HPDE6-E6E7 (cell line): ENCODE measurements around the gene DTD2.
"Not testable (repeated sequence)": the region's sequence is repeated elsewhere in the genome, so short reads cannot be mapped to it uniquely, and the experiment has no call there.

Source experiments
- DNase-seq: peaks from one replicate; pipeline ENCODE4 v3.0.0; 2011; ENCODE audit warnings: missing footprints; ENCODE audit errors: extremely low spot score

The DTD2 gene

DNA sequence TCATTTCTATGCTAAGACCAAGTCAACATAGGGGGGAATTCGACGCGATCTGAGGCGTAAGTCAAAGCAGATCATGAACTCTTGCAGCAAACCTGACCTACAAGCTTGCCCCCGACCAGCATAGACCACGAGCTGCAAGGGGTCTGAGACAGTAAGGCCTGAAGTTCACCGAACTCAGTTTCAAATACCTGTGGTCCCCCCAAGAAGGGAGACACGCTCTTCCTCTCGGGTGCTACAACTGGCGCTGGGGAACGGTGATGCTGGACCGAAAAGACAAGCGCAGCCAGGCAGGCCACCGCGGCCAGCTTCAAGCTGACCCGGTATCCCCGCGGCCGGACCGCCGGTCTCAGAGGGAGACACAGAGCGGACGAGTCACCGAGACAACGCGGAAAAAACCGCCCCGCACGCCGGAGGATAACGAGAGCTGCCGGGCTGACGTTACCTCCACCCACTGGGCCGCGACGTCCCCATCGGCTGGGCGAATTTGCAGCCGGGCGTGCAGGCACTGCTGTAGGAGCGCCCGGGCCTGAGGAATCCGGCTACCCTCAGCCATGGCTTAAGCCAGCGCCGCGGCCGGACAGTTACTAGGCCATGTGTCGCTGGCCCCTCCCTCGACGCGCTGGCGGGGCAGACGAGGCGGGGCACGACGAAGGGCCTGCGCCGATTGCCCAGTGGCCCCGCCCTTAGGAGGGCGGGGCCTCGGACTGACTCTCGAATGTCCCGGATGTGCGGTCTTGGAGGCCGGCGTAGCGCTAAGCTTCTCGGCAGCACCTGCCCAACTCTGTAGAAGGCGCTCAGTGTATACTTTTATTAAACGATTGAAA lies at the start of gene DTD2:
TSS of gene DTD2 (minus strand) at position 666 of the 824 bp plus-strand sequence. CDS start at position 553, 113 bp downstream.
- DNase-seq: peak; percentile 88

DNA sequence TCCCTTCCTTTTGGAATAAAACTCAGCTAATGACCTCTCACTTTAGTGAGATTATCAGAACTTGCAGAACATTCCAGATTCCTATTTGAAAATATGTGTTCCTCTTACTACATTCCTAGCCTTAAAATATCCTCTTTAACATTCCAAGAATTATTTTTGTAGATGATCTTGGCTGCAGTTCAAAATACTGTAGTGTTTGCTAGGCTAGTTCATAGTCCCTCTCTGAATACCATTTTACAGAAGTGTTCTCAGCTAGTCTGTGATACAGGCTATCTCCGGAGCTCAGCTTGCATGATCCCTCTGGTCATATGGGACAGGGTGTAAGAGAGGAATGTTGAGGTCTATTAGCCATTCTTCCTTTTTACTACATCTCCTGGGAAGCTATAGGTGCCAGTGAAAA lies 48.1 kb upstream of the DTD2 start:
- DNase-seq: no peak

DNA sequence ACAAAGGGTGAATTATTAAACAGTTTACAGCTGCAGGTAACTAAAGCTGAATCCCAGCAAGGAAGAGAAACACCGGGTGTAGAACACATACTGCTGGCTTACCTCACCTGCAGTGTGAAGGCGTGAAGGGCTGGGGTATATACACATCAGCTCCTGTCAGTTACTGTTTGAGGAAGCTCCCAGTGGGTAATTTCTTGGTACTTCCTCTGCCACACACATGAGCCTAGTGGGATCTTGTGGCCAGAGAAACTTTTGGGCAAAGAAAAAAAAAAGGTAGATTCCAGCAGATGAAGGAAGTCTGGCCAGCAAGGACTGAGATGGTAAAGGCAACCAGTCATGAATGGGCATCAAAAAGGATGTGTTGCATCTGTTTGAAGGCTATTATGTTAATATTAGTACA lies 44.6 kb upstream of the DTD2 start:
- DNase-seq: no peak

- no peak for DNase-seq
Measured at GRCh38 chr14:31492759-31493498, 35.6 kb upstream of the DTD2 start.

DNA sequence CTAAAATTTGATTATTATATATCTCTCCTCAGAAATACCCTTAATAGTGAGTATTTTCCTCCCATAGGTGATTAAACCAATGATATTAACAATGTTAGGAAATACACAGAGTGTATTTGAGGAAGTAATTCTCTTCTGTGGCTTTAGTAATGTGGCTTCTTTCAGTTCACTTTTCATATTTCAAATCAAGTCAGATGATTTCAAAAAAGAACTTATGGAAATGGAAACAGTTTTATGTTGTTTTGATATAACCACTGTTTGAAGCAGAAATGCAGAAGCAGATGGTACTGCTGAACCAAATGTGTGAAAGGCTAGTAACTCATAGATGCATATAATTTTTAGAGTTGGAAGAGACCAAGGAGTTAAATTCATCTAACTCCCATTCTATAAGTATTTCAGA lies 32.4 kb upstream of the DTD2 start:
- no peak for DNase-seq

GRCh38 chr14:31487886-31488285 lies 30.6 kb upstream of the DTD2 start, which contains the start of gene GPR33:
GPR33 (minus strand) TSS chr14:31488039; CDS start chr14:31483965, 4,074 bp downstream.
- DNase-seq: no peak

GRCh38 chr14:31486764-31487163 lies 29.5 kb upstream of the DTD2 start:
- no peak for DNase-seq

DNA sequence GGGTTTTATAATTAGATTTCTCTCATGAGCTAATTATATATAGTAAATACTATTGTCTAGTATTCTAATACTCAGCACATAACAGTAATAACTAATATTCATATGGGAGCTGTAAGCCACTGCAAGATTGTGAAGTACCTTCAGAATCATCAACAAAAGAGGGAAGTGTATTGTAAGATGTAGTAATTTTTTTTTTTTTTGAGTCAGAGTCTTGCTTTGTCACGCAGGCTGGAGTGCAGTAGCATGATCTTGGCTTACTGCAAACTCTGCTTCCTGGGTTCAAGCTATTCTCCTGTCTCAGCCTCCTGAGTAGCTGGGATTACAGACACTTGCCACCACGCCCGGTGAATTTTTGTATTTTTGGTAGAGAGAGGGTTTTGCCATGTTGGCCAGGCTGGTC lies 27.4 kb upstream of the DTD2 start:
- DNase-seq: no peak

DNA sequence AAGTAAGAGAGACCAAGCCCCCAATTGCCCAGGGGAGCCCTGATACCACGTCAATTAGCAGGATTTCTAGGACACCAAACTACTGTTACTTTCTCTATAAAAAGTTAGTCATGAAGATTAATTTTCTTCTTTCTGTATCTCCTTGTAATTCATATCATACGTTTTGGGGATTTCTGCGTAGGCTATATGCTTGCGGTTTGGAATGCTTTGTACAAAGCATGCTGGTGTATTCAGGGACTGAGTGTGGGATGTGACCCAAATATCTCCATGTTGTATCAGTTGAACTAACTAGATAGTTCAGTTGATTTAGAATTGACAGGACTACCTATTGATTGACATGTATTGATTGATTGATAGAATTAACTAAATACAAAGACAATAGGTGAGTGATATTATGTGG lies 22.9 kb upstream of the DTD2 start:
- DNase-seq: no peak

- DNase-seq: no peak
Measured at GRCh38 chr14:31479027-31479426, 21.7 kb upstream of the DTD2 start.

DNA sequence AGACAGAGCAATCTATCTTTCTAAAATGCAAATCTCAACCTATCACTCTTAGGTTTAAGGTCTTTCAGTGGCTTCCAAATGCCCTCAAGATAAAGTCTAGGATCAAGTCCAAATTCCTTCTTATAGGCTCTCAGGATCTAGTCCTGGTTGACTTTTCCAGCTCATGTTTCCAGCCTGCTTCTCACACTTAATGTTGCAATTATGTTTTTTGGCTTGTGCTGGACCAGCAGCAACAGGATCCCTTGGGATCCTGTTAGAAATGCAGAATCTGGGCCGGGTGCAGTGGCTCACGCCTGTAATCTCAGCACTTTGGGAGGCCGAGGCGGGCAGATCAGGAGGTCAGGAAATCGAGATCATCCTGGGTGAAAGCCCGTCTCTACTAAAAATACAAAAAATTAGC lies 19.9 kb upstream of the DTD2 start:
- DNase-seq: no peak

GRCh38 chr14:31476131-31476866 lies 19.0 kb upstream of the DTD2 start:
- no peak for DNase-seq

GRCh38 chr14:31466554-31466953 lies 9.2 kb upstream of the DTD2 start:
- DNase-seq: no peak

GRCh38 chr14:31465111-31465510 lies 7.8 kb upstream of the DTD2 start:
- DNase-seq: no peak

- not testable (repeated sequence) for DNase-seq
Measured at GRCh38 chr14:31462450-31462849, 5.1 kb upstream of the DTD2 start.

DNA sequence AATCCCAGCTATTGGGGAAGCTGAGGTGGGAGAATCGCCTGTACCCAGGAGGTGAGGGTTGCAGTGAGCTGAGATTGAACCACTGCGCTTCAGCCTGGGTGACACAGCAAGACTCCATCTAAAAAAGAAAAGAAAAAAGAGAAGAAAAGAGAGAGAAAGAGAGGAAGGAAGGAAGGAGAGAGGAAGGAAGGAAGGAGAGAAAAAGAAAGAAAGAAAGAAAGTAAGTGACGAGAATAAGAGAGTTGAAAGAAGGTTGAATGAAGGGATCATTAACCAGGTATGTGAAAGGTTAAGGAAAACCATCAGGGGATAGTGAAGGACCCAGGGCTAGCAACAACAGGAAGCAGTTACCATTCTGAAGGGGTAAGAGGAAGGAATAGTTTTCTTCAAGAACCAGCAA lies 4.2 kb upstream of the DTD2 start:
- no peak for DNase-seq

- DNase-seq: no peak
Measured at GRCh38 chr14:31457665-31458659, 656 bp upstream of the DTD2 start.

DNA sequence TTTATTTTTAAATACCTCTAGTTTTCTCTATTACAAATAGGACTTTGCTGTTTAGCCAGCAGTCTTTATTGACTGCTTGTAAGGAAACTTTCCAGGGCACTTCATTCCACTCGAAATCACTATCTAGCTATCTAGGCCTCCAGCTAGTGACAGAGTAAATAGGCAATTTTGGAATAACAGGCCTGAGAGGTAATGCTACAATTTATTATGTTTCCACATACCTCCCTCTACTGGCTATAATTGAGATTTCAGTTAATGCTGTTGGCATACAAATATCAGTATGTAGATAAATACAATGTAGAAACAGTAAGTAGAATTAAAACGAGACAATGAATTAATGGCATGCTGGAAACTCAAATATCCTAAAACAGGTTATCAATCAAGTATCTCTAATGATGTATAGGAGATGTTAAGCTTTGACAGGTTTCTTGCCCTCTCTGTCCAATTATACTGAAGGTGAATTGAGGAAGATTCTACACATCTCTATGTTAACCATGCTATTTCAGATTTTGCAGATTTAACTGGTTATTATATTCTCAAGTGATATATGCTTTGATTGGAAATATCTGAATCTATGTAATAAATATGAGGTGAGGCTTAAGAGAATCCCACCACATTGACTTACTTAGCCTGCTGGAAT lies 7.2 kb downstream of the DTD2 start:
- DNase-seq: no peak

- DNase-seq: no peak
Measured at GRCh38 chr14:31449136-31449535, 8.2 kb downstream of the DTD2 start.

DNA sequence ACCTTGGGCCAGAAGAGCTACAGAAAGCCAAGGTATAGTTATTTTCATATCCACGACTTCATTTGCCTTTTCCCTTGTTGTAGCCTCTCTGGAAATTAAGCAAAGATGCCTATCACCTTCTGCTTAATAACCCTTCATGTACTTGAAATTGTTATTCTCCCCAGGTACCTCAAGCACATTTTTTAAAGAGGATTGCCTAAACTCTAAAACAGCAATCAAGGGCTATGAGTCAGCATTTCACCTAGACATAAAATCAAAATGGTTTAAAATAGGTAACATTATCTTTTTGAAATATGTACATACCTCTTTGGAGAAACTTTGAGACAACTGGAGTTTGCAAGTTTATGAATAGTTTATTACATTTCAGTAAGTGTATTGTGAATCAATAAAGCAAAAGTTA lies 11.6 kb downstream of the DTD2 start:
- DNase-seq: no peak

GRCh38 chr14:31442284-31442683 lies 15.0 kb downstream of the DTD2 start:
- no peak for DNase-seq
